ENCODE results near the gene PBX3.

Gene PBX3

DNA sequence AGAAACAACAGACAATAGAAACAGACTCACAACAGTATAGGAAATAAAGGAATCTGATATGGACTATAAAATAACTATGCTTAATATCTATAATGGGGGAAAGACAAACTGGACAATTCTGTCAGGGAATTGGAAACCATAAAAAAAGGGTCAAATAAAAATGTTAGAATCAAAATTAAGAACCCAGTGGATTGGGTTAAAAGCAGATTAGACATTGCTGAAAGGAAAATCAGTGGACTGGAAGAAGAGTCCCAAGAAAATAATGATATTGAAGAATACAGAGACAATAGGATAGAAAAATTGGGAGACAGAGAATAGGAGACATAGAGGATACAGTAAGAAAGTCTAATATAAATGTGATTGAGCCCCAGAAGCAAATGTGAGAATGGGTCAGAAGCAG is 199.2 kb downstream of the PBX3 start:
- no peak for TF ChIP-seq CTCF (IDR thresholded peaks at IDR 0.05)

DNA sequence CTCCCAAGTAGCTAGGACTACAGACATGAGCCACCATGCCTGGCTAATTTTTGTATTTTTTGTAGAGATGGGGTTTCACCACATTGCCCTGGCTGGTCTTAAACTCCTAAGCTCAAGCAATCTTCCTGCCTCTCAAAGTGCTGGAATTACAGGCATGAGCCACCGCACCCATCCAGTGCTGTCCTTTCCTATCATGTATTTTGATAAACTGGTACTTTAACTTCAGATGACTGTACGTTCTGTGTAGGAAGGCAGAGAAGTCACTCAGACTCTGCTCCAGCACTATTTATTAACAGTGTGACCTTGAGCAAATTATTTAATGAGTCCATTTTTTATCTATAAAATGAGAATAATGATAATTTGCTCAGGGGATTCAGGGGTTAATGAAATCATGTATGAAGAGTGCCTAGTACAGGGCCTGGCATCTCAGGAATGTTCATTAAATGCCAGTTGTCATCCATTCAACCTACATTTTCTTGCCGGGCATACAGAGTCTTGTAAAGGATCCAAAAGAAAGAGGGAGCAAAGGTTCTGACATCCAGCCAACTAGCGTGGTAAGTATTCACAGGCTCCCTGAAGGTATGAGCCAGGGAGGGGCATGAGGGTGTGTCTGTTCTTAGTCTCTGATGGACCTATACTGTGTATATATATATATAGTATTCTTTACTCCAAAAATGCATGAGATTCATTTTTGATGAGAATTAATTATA is 201.9 kb downstream of the PBX3 start:
- TF ChIP-seq CTCF (IDR thresholded peaks at IDR 0.05), result no peak

- TF ChIP-seq CTCF (IDR thresholded peaks at IDR 0.05), result no peak
These were observed 202.7 kb downstream of the PBX3 start for GRCh38 chr9:125949703-125950460.

GRCh38 chr9:125950880-125951471 is 203.8 kb downstream of the PBX3 start:
- no peak for TF ChIP-seq CTCF (IDR thresholded peaks at IDR 0.05)

DNA sequence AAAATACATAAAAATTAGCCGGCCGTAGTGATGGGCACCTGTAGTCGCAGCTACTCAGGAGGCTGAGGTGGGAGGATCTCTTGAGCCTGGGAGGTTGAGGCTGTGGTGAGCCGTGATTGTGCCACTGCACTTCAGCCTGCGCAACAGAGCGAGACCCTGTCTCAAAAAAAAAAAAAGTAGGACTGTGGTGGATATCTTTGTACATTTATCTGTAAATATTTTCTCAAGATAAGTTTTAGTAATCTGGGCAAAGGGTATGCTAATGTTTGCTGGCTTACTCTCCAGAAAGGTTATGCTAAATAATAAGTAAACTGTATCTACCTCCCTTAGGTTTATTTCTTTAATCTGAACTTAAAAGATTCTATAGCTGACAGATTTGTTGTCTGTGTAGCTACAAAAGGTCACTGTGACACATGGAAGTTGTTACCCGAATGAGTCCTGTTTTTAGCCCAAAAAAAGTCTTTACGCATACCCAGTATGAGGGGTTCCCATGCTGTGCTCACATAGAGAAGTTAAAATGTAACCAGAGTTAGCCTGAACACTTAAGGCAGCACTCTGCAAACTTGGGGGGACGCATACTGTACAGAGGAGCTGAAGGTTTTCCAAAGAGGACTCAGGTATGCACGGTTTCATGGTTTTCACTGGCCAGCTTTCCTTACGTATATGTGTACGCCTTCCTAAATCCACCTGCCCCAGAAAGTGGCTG is 206.3 kb downstream of the PBX3 start:
- no peak for TF ChIP-seq CTCF (IDR thresholded peaks at IDR 0.05)

- TF ChIP-seq CTCF (IDR thresholded peaks at IDR 0.05), result no peak
These were observed 208.9 kb downstream of the PBX3 start for GRCh38 chr9:125956102-125956501.

DNA sequence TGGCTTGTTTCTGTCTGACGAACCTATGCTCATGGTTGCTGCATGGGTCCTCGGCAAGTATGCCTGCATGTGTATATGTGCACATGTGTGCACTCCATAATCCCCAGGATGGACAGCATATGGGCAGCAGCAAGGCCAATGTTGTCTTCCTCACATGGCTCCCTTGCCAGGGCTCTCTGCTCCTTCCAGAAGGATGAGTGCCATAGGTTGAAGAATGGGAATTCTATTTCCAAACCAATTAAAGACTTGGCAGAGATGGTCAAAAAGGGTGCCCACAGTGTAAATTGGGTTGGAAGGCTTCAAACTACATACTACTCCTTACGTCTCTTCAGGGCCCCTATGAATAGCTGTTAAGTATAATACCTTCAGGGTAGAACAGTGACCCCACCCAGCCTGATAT is 212.1 kb downstream of the PBX3 start:
- TF ChIP-seq CTCF (IDR thresholded peaks at IDR 0.05), result no peak

Data from LNCAP (cell line).